Nephron (organoid): ENCODE measurements around the gene GINS3.

Experiments
- H3K27ac Mint-ChIP-seq, 3 experiments: 2 replicates each; pipeline ENCODE4 v1.8.0; 2020; ENCODE audit warnings: mixed read lengths in 3 of 3, mild to moderate bottlenecking in 2 of 3, moderate library complexity in 1 of 3
- H3K27me3 Mint-ChIP-seq: 2 replicates; pipeline ENCODE4 v1.8.0; 2021; ENCODE audit warnings: low read depth, mild to moderate bottlenecking, moderate library complexity, mixed read lengths
- H3K36me3 Mint-ChIP-seq: 2 replicates; pipeline ENCODE4 v1.8.0; 2020; ENCODE audit warnings: low read depth, mixed read lengths
- H3K4me1 Mint-ChIP-seq: 2 replicates; pipeline ENCODE4 v1.8.0; 2020; ENCODE audit warnings: mixed read lengths
- H3K4me3 Mint-ChIP-seq, 3 experiments: 2 replicates each; pipeline ENCODE4 v1.8.0; 2020; ENCODE audit warnings: mild to moderate bottlenecking in 3 of 3, mixed read lengths in 3 of 3, moderate library complexity in 2 of 3
- H3K9me3 Mint-ChIP-seq: 2 replicates; pipeline ENCODE4 v1.8.0; 2020; ENCODE audit warnings: mixed read lengths
- CTCF ChIP-seq, 3 experiments: fragments of 200-600 bp; sonication (generic); IDR thresholded peaks; one replicate each; pipeline ENCODE4 v1.5.0; 2021; ENCODE audit warnings: antibody characterized with exemption in 3 of 3; ENCODE audit not compliant: unreplicated experiment in 3 of 3

Gene GINS3

GRCh38 chr16:58418601-58419000 lies 26.3 kb downstream of the GINS3 start:
- H3K4me3 Mint-ChIP-seq = no peak overlapping the region
- no peaks in the 10 kb centered on the region for H3K4me1 Mint-ChIP-seq
- peaks cover 24% of the 10 kb centered on the region for H3K27me3 Mint-ChIP-seq
- H3K36me3 Mint-ChIP-seq = no peaks in the 10 kb centered on the region
- no peak for TF ChIP-seq CTCF (IDR thresholded peaks at IDR 0.05; ENCODE audit: unreplicated experiment in 3 of 3)
- H3K27ac Mint-ChIP-seq = no peak overlapping the region
- no peaks in the 10 kb centered on the region for H3K9me3 Mint-ChIP-seq

- H3K27ac Mint-ChIP-seq = no peak overlapping the region
- no peak for TF ChIP-seq CTCF (IDR thresholded peaks at IDR 0.05; ENCODE audit: unreplicated experiment in 3 of 3)
- no peak overlapping the region for H3K4me3 Mint-ChIP-seq
- H3K27me3 Mint-ChIP-seq = peaks cover 29% of the 10 kb centered on the region
- H3K36me3 Mint-ChIP-seq = no peaks in the 10 kb centered on the region
- no peaks in the 10 kb centered on the region for H3K4me1 Mint-ChIP-seq
- H3K9me3 Mint-ChIP-seq = no peaks in the 10 kb centered on the region
Observed at GRCh38 chr16:58419241-58419990, 27.1 kb downstream of the GINS3 start.

- TF ChIP-seq CTCF (IDR thresholded peaks at IDR 0.05; ENCODE audit: unreplicated experiment in 3 of 3) = no peak
- no peak overlapping the region for H3K4me3 Mint-ChIP-seq
- H3K9me3 Mint-ChIP-seq = no peaks in the 10 kb centered on the region
- no peak overlapping the region for H3K27ac Mint-ChIP-seq
- H3K27me3 Mint-ChIP-seq = peaks cover 43% of the 10 kb centered on the region
- no peaks in the 10 kb centered on the region for H3K36me3 Mint-ChIP-seq
- H3K4me1 Mint-ChIP-seq = no peaks in the 10 kb centered on the region
Observed at GRCh38 chr16:58421059-58421458, 28.8 kb downstream of the GINS3 start.

GRCh38 chr16:58421529-58421928 lies 29.3 kb downstream of the GINS3 start:
- peaks cover 44% of the 10 kb centered on the region for H3K27me3 Mint-ChIP-seq
- H3K9me3 Mint-ChIP-seq = no peaks in the 10 kb centered on the region
- no peak overlapping the region for H3K27ac Mint-ChIP-seq
- no peaks in the 10 kb centered on the region for H3K4me1 Mint-ChIP-seq
- TF ChIP-seq CTCF (IDR thresholded peaks at IDR 0.05; ENCODE audit: unreplicated experiment in 3 of 3) = no peak
- no peak overlapping the region for H3K4me3 Mint-ChIP-seq
- no peaks in the 10 kb centered on the region for H3K36me3 Mint-ChIP-seq

DNA sequence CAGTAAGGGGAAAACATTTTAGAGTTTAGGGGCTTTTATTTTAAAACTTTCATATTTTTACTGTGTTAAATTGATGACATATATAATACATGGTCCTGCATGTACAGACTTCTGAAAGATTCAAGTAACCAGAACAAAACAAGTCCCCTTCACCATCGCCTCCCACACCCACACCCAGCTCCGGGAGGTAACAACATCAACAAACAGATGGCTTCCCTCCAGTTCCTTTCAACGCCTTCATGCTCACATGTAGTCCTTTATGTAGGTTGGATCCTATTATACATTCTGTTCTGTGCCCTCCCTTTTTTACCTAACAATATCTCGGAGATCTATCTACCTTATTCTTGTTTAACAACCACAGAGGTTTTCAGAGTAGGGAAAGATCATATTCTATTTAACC lies 30.5 kb downstream of the GINS3 start:
- Mint-ChIP-seq H3K27me3 (peaks cover 48% of the 10 kb centered on the region), H3K27ac (no peak overlapping the region), H3K36me3 (no peaks in the 10 kb centered on the region), H3K4me3 (no peak overlapping the region), H3K4me1 (no peaks in the 10 kb centered on the region), H3K9me3 (no peaks in the 10 kb centered on the region)
- no peak for TF ChIP-seq CTCF (IDR thresholded peaks at IDR 0.05; ENCODE audit: unreplicated experiment in 3 of 3)

DNA sequence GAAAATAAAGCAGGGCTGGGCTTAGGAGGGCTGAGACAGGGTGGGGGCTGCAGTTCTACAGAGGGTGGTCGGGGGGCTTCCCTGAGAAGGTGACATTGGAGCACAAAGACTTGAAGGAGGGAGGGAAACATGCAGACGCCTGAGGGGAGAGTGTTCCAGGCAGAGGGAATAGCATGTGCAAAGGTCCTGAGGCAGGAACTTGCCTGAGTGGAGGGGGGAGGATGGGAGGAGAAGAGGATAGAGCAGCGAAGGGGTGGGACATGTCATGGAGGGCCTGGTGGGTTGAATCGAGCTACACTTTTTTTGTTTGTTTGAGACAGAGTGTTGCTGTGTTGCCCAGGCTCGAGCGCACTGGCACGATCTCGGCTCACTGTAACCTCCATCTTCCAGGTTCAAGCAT lies 33.0 kb downstream of the GINS3 start:
- H3K4me1 Mint-ChIP-seq = no peaks in the 10 kb centered on the region
- no peak overlapping the region for H3K27ac Mint-ChIP-seq
- H3K27me3 Mint-ChIP-seq = peaks cover 47% of the 10 kb centered on the region
- TF ChIP-seq CTCF (IDR thresholded peaks at IDR 0.05; ENCODE audit: unreplicated experiment in 3 of 3) = no peak
- H3K4me3 Mint-ChIP-seq = no peak overlapping the region
- no peaks in the 10 kb centered on the region for H3K9me3 Mint-ChIP-seq
- H3K36me3 Mint-ChIP-seq = no peaks in the 10 kb centered on the region
